SK-N-SH (cell line): ENCODE results near the gene CD40LG. TPM values are rescaled to one million over a fixed set of nuclear protein-coding genes. Genes with fewer than 3 reads are reported as not detected.

Experiments
- CTCF ChIA-PET: fragments of 300-600, 350-600 bp; formaldehyde crosslinking; extraction: SDS; loops from one replicate; lab custom pipeline; 2021; lab: Yijun Ruan, JAX
- POLR2A ChIA-PET: fragments of 350-600 bp; sonication (Branson Sonifier 250); formaldehyde crosslinking; extraction: SDS; loops from one replicate; lab custom pipeline; 2020; ENCODE audit warnings: antibody characterized with exemption, inconsistent platforms; lab: Yijun Ruan, JAX
- DNase-seq: peaks from one replicate; pipeline ENCODE4 v3.0.0; 2012
- H2AFZ ChIP-seq: fragments of 200-600 bp; sonication (generic); 2 replicates; pipeline ENCODE4 v1.8.1; 2016; ENCODE audit warnings: antibody characterized with exemption, mild to moderate bottlenecking, low read depth
- H3F3A ChIP-seq: fragments of 200-600 bp; sonication (generic); replicated peaks from 2 replicates; pipeline ENCODE3; 2016; ENCODE audit warnings: antibody characterized with exemption, mild to moderate bottlenecking; ENCODE audit not compliant: insufficient read depth
- H3K27ac ChIP-seq, 2 experiments: fragments of 200-500 bp in 1 of 2; fragments of 200-600 bp in 1 of 2; sonication (Bioruptor generic) in 1 of 2; sonication (generic), shearing (Covaris generic) in 1 of 2; 2 replicates each; pipeline versions ENCODE4 v1.5.1 to v1.6.1; 2014 to 2016; ENCODE audit warnings: low read depth in 2 of 2, inconsistent platforms in 1 of 2, low read length in 1 of 2, mild to moderate bottlenecking in 1 of 2, mixed read lengths in 1 of 2
- H3K27me3 ChIP-seq: fragments of 200-600 bp; sonication (generic), shearing (Covaris generic); 2 replicates; pipeline ENCODE4 v1.6.1; 2016; ENCODE audit warnings: mixed run types; ENCODE audit not compliant: insufficient read depth
- H3K36me3 ChIP-seq, 2 experiments: fragments of 200-500 bp in 1 of 2; fragments of 200-600 bp in 1 of 2; sonication (Bioruptor generic) in 1 of 2; sonication (generic) in 1 of 2; replicated peaks in 1 of 2; 2 replicates each; pipeline versions ENCODE3 to v1.5.1; 2014 to 2016; ENCODE audit warnings: low read length in 1 of 2, mild to moderate bottlenecking in 1 of 2; ENCODE audit not compliant: insufficient read depth in 2 of 2, control insufficient read depth in 1 of 2
- H3K4me1 ChIP-seq, 2 experiments: fragments of 200-500 bp in 1 of 2; fragments of 200-600 bp in 1 of 2; sonication (Bioruptor generic) in 1 of 2; sonication (generic), shearing (Covaris generic) in 1 of 2; 2 replicates each; pipeline versions ENCODE4 v1.5.1 to v1.6.1; 2014 to 2016; ENCODE audit warnings: low read depth in 1 of 2, low read length in 1 of 2, mixed run types in 1 of 2; ENCODE audit not compliant: insufficient read depth in 2 of 2, control insufficient read depth in 1 of 2
- H3K4me2 ChIP-seq: fragments of 200-600 bp; sonication (generic), shearing (Covaris generic); 2 replicates; pipeline ENCODE4 v1.6.1; 2017; ENCODE audit warnings: mixed run types
- H3K4me3 ChIP-seq, 2 experiments: fragments of 200-500 bp in 1 of 2; fragments of 200-600 bp in 1 of 2; sonication (Bioruptor generic) in 1 of 2; sonication (generic), shearing (Covaris generic) in 1 of 2; 2 replicates each; pipeline versions ENCODE4 v1.5.1 to v1.8.1; 2014 to 2016; ENCODE audit warnings: low read depth in 2 of 2, inconsistent platforms in 1 of 2, low read length in 1 of 2, mild to moderate bottlenecking in 1 of 2, mixed read lengths in 1 of 2, moderate library complexity in 1 of 2
- H3K79me2 ChIP-seq: fragments of 200-600 bp; sonication (generic); 2 replicates; pipeline ENCODE4 v1.8.1; 2017; ENCODE audit warnings: mild to moderate bottlenecking; ENCODE audit not compliant: insufficient read depth
- H3K9ac ChIP-seq: fragments of 200-600 bp; sonication (generic); 2 replicates; pipeline ENCODE4 v1.6.1; 2017; ENCODE audit warnings: mixed run types
- H3K9me2 ChIP-seq: fragments of 200-600 bp; sonication (generic); 2 replicates; pipeline ENCODE4 v1.6.1; 2017; ENCODE audit warnings: mixed run types
- H3K9me3 ChIP-seq: fragments of 200-600 bp; sonication (generic); 2 replicates; pipeline ENCODE4 v1.6.1; 2017; ENCODE audit warnings: mixed run types, mild to moderate bottlenecking, moderate library complexity
- H4K20me1 ChIP-seq: fragments of 200-600 bp; sonication (generic); 2 replicates; pipeline ENCODE4 v1.6.1; 2017; ENCODE audit warnings: mild to moderate bottlenecking, mixed run types; ENCODE audit not compliant: insufficient read depth
- CHD2 ChIP-seq: fragments of 150-350 bp; IDR thresholded peaks from 2 replicates; pipeline ENCODE4 v1.6.1; 2018; ENCODE audit warnings: low read length; ENCODE audit not compliant: partially characterized antibody
- CTCF ChIP-seq: fragments of 200-600 bp; sonication (generic); IDR thresholded peaks from 2 replicates; pipeline ENCODE4 v1.6.1; 2017; ENCODE audit warnings: antibody characterized with exemption, mild to moderate bottlenecking, moderate library complexity
- EZH2phosphoT487 ChIP-seq: fragments of 200-600 bp; sonication (generic); IDR thresholded peaks from 2 replicates; pipeline ENCODE4 v1.6.1; 2017; ENCODE audit warnings: low read depth, mixed run types, mild to moderate bottlenecking, antibody characterized with exemption, moderate library complexity, borderline replicate concordance
- FOXJ3 ChIP-seq: sonication (generic); formaldehyde crosslinking; IDR thresholded peaks from 2 replicates; pipeline ENCODE4 v1.5.1; 2020; ENCODE audit warnings: mild to moderate bottlenecking, missing genetic modification reagents
- GABPA ChIP-seq: IDR thresholded peaks from 2 replicates; pipeline ENCODE4 v1.4.0; 2012; ENCODE audit warnings: low read depth, mild to moderate bottlenecking
- GATA2 ChIP-seq: sonication (generic); formaldehyde crosslinking; IDR thresholded peaks from 2 replicates; pipeline ENCODE4 v1.5.0; 2020; ENCODE audit warnings: mild to moderate bottlenecking, missing genetic modification reagents
- IRF3 ChIP-seq: fragments of 150-350 bp; IDR thresholded peaks from 2 replicates; pipeline ENCODE4 v1.6.1; 2016; ENCODE audit warnings: mild to moderate bottlenecking, low read depth, low read length
- JUND ChIP-seq: IDR thresholded peaks from 2 replicates; pipeline ENCODE4 v1.4.0; 2012
- NFIC ChIP-seq: IDR thresholded peaks from 2 replicates; pipeline ENCODE4 v1.4.0; 2012; ENCODE audit warnings: borderline replicate concordance
- RCOR1 ChIP-seq: fragments of 150-350 bp; IDR thresholded peaks from 2 replicates; pipeline ENCODE4 v1.6.1; 2017; ENCODE audit warnings: antibody characterized with exemption, low read length
- RFX5 ChIP-seq: IDR thresholded peaks from 2 replicates; pipeline ENCODE4 v1.6.1; 2012; ENCODE audit warnings: mild to moderate bottlenecking, improper control_type of control experiment, low read length
- RXRA ChIP-seq: IDR thresholded peaks from 2 replicates; pipeline ENCODE4 v1.4.0; 2012; ENCODE audit warnings: low read depth, mild to moderate bottlenecking, borderline replicate concordance
- SIN3A ChIP-seq: IDR thresholded peaks from 2 replicates; pipeline ENCODE4 v1.6.1; 2012; ENCODE audit warnings: low read depth, mild to moderate bottlenecking, low read length, moderate library complexity, borderline replicate concordance
- TCF12 ChIP-seq: IDR thresholded peaks from 2 replicates; pipeline ENCODE4 v1.4.0; 2012
- TEAD4 ChIP-seq: IDR thresholded peaks from 2 replicates; pipeline ENCODE4 v1.4.0; 2012; ENCODE audit warnings: mild to moderate bottlenecking, borderline replicate concordance; ENCODE audit not compliant: insufficient read depth
- USF1 ChIP-seq: IDR thresholded peaks from 2 replicates; pipeline ENCODE4 v1.4.0; 2012; ENCODE audit warnings: low read depth, borderline replicate concordance
- USF2 ChIP-seq: fragments of 150-350 bp; IDR thresholded peaks from 2 replicates; pipeline ENCODE4 v1.6.1; 2017; ENCODE audit warnings: antibody characterized with exemption, low read length, low read depth, borderline replicate concordance
- WGBS: methylation state at CpG from one replicate; pipeline ENCODE4 v1.1.6; 2017; ENCODE audit warnings: low lambda C conversion rate; 5-methylcytosine and 5-hydroxymethylcytosine counted together
- polyA plus RNA-seq, 3 experiments: library from polyadenylated mRNA; depleted of rRNA; stranded (reverse); fragments of >200 nt; gene quantifications; 2 replicates each; pipeline ENCODE4 v1.2.3, GENCODE V29; 2012

The CD40LG gene
- polyA plus RNA-seq, 1 of the 3 experiments (the other 2 are of a cell fraction) = not detected

GRCh38 chrX:136656361-136656964 is 8.5 kb downstream of the CD40LG start:
- Histone ChIP-seq H4K20me1 (no peaks in the 10 kb centered on the region), H3K4me3 (no peak overlapping the region)
- no peak for TF ChIP-seq IRF3
- TF ChIP-seq CTCF = no peak
- TF ChIP-seq RXRA = no peak
- no peak for TF ChIP-seq FOXJ3 (CRISPR knock-in tag)
- TF ChIP-seq USF2 = no peak
- TF ChIP-seq RCOR1 = no peak
- TF ChIP-seq RFX5 = no peak
- no peak for TF ChIP-seq EZH2phosphoT487
- TF ChIP-seq JUND = no peak
- TF ChIP-seq USF1 = no peak
- TF ChIP-seq, all 33 proteins: peak for 0
- no peak overlapping the region for H3K27ac ChIP-seq
- H3K4me2 ChIP-seq = no peak overlapping the region
- DNase-seq = no peak
- no peaks in the 10 kb centered on the region for H3K9me2 ChIP-seq
- H3K79me2 ChIP-seq = no peaks in the 10 kb centered on the region
- no peaks in the 10 kb centered on the region for H3K9me3 ChIP-seq
- H3F3A ChIP-seq = no peaks in the 10 kb centered on the region
- ChIA-PET POLR2A (no interaction called here), CTCF (no interaction called here)
- WGBS = 30% methylated on average over 5 of the region's 5 CpGs
- peaks cover 21% of the 10 kb centered on the region for H3K27me3 ChIP-seq
- H2AFZ ChIP-seq = no peak overlapping the region
- no peak overlapping the region for H3K9ac ChIP-seq
- no peaks in the 10 kb centered on the region for H3K4me1 ChIP-seq
- H3K36me3 ChIP-seq = no peaks in the 10 kb centered on the region

- CTCF ChIA-PET = no interaction called here
- Histone ChIP-seq H3K9me3 (no peaks in the 10 kb centered on the region), H3F3A (no peaks in the 10 kb centered on the region), H3K4me2 (no peak overlapping the region), H3K4me1 (no peaks in the 10 kb centered on the region), H3K9me2 (no peaks in the 10 kb centered on the region), H3K79me2 (no peaks in the 10 kb centered on the region), H3K4me3 (no peak overlapping the region), H3K27me3 (peaks cover 21% of the 10 kb centered on the region), H3K36me3 (no peaks in the 10 kb centered on the region), H2AFZ (no peak overlapping the region), H3K27ac (no peak overlapping the region), H3K9ac (no peak overlapping the region), H4K20me1 (no peaks in the 10 kb centered on the region)
- 23% methylated on average over 5 of the region's 5 CpGs for WGBS
- no peak for DNase-seq
- POLR2A ChIA-PET = no interaction called here
- no peak for TF ChIP-seq CTCF
- no peak for TF ChIP-seq CHD2
- TF ChIP-seq USF1 = no peak
- no peak for TF ChIP-seq TCF12
- TF ChIP-seq FOXJ3 (CRISPR knock-in tag) = no peak
- no peak for TF ChIP-seq GABPA
- no peak for TF ChIP-seq NFIC
- TF ChIP-seq SIN3A = no peak
- no peak for TF ChIP-seq USF2
- TF ChIP-seq TEAD4 = no peak
- TF ChIP-seq GATA2 (CRISPR knock-in tag) = no peak
- no peak for TF ChIP-seq RFX5
- no peak for TF ChIP-seq RCOR1
Observed at GRCh38 chrX:136658151-136658550, 10.2 kb downstream of the CD40LG start.
